Measurements from ENCODE around the gene ZNF717.
"Not testable (repeated sequence)": the region's sequence is repeated elsewhere in the genome, so short reads cannot be mapped to it uniquely, and the experiment has no call there.

GRCh38 chr3:75771631-75772030, 13.7 kb downstream of the ZNF717 start:
- not testable (repeated sequence) for TF ChIP-seq POLR2A (IDR thresholded peaks at IDR 0.05; ENCODE audit: low read length); GATA1 (IDR thresholded peaks at IDR 0.05; ENCODE audit: low read depth, low read length)

Measured in erythroblast (primary cell).